OCI-LY7 (cell line): ENCODE results near the gene WDR87.

Source experiments
- EZH2phosphoT487 ChIP-seq: fragments of 200-600 bp; sonication (generic); IDR thresholded peaks from 2 replicates; pipeline ENCODE4 v1.6.1; 2018; ENCODE audit warnings: low read depth, borderline replicate concordance, mild to moderate bottlenecking, mixed run types, antibody characterized with exemption, low read length, moderate library complexity, mixed read lengths
- TF ChIP-seq, protein P1 (sequence below): fragments of 200-600 bp; sonication (generic); conservative IDR thresholded peaks from 2 replicates; pipeline ENCODE4 v1.5.1; 2014; ENCODE audit warnings: mild to moderate bottlenecking, antibody characterized with exemption, low read length, moderate library complexity, mixed read lengths

DNA sequence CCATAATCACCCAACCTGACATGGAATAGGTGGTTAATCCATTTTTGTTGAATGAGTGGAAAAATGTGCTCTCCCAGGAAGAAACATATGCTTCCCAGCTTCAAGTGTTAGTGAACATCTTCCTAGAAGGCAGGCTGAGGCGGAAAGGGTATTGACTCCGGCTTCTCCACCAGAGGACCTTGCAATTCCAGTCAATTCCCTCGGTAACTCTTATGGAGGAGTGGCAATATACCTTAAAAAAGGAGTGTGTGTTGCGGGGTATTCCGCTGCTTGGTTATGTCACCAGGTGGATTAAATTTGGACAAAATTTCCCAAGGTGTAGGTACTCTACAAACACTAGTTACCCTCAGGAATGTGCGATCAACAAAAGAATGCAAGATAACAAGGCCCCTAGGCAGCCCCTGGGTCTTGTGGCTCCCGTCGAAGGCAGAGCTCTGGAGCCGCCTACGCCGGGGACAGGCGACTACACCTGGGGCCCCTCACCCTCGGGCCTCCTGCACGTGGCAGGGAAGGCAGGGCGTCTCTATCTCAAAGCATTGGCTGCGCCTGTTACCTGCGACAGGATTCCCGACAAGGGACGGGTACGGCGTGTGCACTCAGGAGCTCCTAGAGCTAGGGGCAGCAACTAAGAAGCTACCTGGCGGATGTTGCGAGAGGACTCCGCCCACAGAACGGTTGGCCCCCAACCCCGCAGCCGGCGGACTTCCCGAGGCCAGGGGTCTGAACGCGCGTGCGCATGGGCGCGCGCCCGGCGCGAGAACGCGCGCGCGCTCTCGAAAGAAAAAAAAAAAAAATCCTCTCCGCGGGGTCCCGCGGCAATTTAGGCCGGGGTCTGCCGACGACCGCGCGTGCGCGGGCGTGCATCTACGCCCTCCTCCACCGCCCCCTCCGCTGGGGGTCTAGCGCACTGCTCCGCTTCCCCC, at the start of gene WDR87:
- TF ChIP-seq, protein P1, sequence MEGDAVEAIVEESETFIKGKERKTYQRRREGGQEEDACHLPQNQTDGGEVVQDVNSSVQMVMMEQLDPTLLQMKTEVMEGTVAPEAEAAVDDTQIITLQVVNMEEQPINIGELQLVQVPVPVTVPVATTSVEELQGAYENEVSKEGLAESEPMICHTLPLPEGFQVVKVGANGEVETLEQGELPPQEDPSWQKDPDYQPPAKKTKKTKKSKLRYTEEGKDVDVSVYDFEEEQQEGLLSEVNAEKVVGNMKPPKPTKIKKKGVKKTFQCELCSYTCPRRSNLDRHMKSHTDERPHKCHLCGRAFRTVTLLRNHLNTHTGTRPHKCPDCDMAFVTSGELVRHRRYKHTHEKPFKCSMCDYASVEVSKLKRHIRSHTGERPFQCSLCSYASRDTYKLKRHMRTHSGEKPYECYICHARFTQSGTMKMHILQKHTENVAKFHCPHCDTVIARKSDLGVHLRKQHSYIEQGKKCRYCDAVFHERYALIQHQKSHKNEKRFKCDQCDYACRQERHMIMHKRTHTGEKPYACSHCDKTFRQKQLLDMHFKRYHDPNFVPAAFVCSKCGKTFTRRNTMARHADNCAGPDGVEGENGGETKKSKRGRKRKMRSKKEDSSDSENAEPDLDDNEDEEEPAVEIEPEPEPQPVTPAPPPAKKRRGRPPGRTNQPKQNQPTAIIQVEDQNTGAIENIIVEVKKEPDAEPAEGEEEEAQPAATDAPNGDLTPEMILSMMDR = no peak
- TF ChIP-seq EZH2phosphoT487 = no peak
